Testis (tissue), 2 donors: ENCODE data around the gene FAM110A.

Experiments used
- POLR2A ChIP-seq: fragments of 450-650 bp; IDR thresholded peaks from one replicate; pipeline ENCODE4 v1.6.1; 2017; ENCODE audit warnings: antibody characterized with exemption, mild to moderate bottlenecking, moderate library complexity
- TF ChIP-seq, protein P1 (sequence below), 3 experiments: fragments of 450-650 bp in 2 of 3; fragments of 200-600 bp in 1 of 3; sonication (generic) in 1 of 3; IDR thresholded peaks; one replicate each; pipeline ENCODE4 v1.5.1; 2016 to 2019; ENCODE audit warnings: antibody characterized with exemption in 3 of 3, mild to moderate bottlenecking in 2 of 3, moderate library complexity in 1 of 3

DNA sequence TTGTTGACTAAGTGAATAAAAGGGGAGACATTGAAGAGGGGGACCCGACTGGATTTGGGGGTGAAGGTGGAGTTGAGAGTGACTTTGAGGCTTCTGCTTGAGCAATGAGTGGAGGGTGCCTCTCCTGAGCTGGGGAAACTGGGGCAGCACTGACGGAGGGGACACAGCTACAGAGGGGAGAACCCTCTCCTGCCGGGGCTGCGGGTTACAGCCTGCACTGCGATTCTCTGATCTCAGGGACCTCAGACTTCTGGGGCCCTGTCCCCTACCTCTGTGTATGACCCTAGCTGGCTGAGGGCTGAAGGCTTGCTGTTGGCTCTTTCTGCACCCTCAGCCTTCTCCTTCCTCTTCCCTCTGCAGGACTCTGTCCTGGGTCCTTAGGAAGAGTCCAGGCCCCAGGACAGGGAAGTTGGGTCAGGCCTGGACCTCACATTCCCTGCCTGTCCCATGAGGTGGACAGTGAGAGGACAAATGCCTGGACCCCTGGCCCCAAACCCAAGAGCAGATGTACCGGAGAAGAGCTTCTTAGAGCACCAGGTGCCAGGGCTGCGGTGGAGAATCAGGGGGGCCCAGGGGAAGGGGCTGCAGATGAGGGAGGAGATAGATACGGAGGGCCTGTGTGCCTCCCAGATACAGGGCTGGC, 13.7 kb upstream of the FAM110A start:
- TF ChIP-seq, protein P1, sequence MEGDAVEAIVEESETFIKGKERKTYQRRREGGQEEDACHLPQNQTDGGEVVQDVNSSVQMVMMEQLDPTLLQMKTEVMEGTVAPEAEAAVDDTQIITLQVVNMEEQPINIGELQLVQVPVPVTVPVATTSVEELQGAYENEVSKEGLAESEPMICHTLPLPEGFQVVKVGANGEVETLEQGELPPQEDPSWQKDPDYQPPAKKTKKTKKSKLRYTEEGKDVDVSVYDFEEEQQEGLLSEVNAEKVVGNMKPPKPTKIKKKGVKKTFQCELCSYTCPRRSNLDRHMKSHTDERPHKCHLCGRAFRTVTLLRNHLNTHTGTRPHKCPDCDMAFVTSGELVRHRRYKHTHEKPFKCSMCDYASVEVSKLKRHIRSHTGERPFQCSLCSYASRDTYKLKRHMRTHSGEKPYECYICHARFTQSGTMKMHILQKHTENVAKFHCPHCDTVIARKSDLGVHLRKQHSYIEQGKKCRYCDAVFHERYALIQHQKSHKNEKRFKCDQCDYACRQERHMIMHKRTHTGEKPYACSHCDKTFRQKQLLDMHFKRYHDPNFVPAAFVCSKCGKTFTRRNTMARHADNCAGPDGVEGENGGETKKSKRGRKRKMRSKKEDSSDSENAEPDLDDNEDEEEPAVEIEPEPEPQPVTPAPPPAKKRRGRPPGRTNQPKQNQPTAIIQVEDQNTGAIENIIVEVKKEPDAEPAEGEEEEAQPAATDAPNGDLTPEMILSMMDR (IDR thresholded peaks at IDR 0.05): no peak
- TF ChIP-seq POLR2A: no peak
